CD4-positive, CD25-positive, alpha-beta regulatory T cell (primary cell): ENCODE measurements around the gene HOXB9. TPM values are rescaled to one million over a fixed set of nuclear protein-coding genes. Genes with fewer than 3 reads are reported as not detected.

Experiments
- ATAC-seq, 2 donors: fragments of 150-1000 bp; cut with Tn5 transposase; one replicate each; pipeline ENCODE4 v1.10.0; 2021; ENCODE audit warnings: low read depth in 2 of 2, moderate number of reproducible peaks in 2 of 2, moderate library complexity in 1 of 2
- DNase-seq, 3 donors: peaks; one replicate each; pipeline versions ENCODE4 v3.0.0 to v3.0.0-alpha.2; 2012 to 2022; ENCODE audit warnings: mixed read lengths in 1 of 3
- H3K27ac ChIP-seq: one replicate; pipeline ENCODE4 v1.7.0; 2013; ENCODE audit warnings: mild to moderate bottlenecking, low read length; ENCODE audit not compliant: insufficient read depth, poor library complexity, severe bottlenecking
- H3K27me3 ChIP-seq: one replicate; pipeline ENCODE4 v1.7.0; 2013; ENCODE audit warnings: low read length; ENCODE audit not compliant: control insufficient read depth, insufficient read depth
- H3K36me3 ChIP-seq: one replicate; pipeline ENCODE4 v1.7.0; 2013; ENCODE audit warnings: mild to moderate bottlenecking, low read length, moderate library complexity; ENCODE audit not compliant: control insufficient read depth, insufficient read depth
- H3K4me1 ChIP-seq: 2 replicates; pipeline ENCODE4 v1.7.0; 2013; ENCODE audit warnings: mild to moderate bottlenecking, low read length; ENCODE audit not compliant: insufficient read depth, control insufficient read depth, poor library complexity, severe bottlenecking
- H3K4me3 ChIP-seq: one replicate; pipeline ENCODE4 v1.7.0; 2013; ENCODE audit warnings: low read depth, mild to moderate bottlenecking, low read length, moderate library complexity
- H3K9me3 ChIP-seq, 2 experiments: 1 replicate in 1 of 2; 2 replicates in 1 of 2; pipeline ENCODE4 v1.7.0; 2013; ENCODE audit warnings: low read length in 2 of 2, mild to moderate bottlenecking in 1 of 2, moderate library complexity in 1 of 2; ENCODE audit not compliant: control insufficient read depth in 2 of 2
- H3K27ac Mint-ChIP-seq, 3 donors: one replicate each; pipeline ENCODE4 v1.8.0; 2020 to 2022; ENCODE audit warnings: mild to moderate bottlenecking in 3 of 3, mixed read lengths in 3 of 3, moderate library complexity in 2 of 3
- H3K27me3 Mint-ChIP-seq: one replicate; pipeline ENCODE4 v1.8.0; 2022; ENCODE audit warnings: mild to moderate bottlenecking, mixed read lengths
- H3K36me3 Mint-ChIP-seq: one replicate; pipeline ENCODE4 v1.8.0; 2020; ENCODE audit warnings: mixed read lengths
- H3K4me1 Mint-ChIP-seq, 4 donors: one replicate each; pipeline ENCODE4 v1.8.0; 2020 to 2022; ENCODE audit warnings: mixed read lengths in 4 of 4, mild to moderate bottlenecking in 1 of 4
- H3K4me3 Mint-ChIP-seq, 4 donors: one replicate each; pipeline ENCODE4 v1.8.0; 2020 to 2022; ENCODE audit warnings: mild to moderate bottlenecking in 4 of 4, mixed read lengths in 4 of 4, moderate library complexity in 3 of 4
- H3K9me3 Mint-ChIP-seq, 7 donors: one replicate each; pipeline ENCODE4 v1.8.0; 2020 to 2022; ENCODE audit warnings: mixed read lengths in 7 of 7, mild to moderate bottlenecking in 3 of 7, moderate library complexity in 2 of 7
- polyA plus RNA-seq, 4 donors: library from polyadenylated mRNA; unstranded; fragments of 300-500 nt; fragmentation: Illumina TruSeq; gene quantifications; one replicate each; pipeline ENCODE4 v1.2.3, GENCODE V29; 2021
- total RNA-seq: library from RNA; stranded (reverse); gene quantifications from one replicate; pipeline ENCODE4 v1.2.3, GENCODE V29; 2022

The HOXB9 gene
- total and polyA plus RNA-seq, 5 donors from 2014 or later, result 0.25 TPM; not detected in 4

- H3K36me3 Mint-ChIP-seq, result no peaks in the 10 kb centered on the region
- H3K9me3 ChIP-seq, result no peaks in the 10 kb centered on the region
- H3K4me1 Mint-ChIP-seq, result peaks cover 0 to 50% (median 33%) of the 10 kb centered on the region in 4 donors
- H3K27ac ChIP-seq, result no peak within 1 kb of the TSS
- peaks cover 58% of the 10 kb centered on the region for H3K4me1 ChIP-seq
- H3K4me3 Mint-ChIP-seq, result peak within 1 kb of the TSS; percentile 88 to 97 (median 92)
- ATAC-seq, result peak; percentile 18 to 37
- peaks cover 87% of the 10 kb centered on the region for H3K27me3 Mint-ChIP-seq
- DNase-seq, result peak; percentile 53 to 63 (median 58)
- no peaks in the 10 kb centered on the region for H3K36me3 ChIP-seq
- H3K27me3 ChIP-seq, result peaks cover 20% of the 10 kb centered on the region
- H3K27ac Mint-ChIP-seq, result peak within 1 kb of the TSS in 2 of 3 donors; percentile 83 to 84
- H3K9me3 Mint-ChIP-seq, result peaks cover 0 to 6% (median 0%) of the 10 kb centered on the region in 7 donors
- H3K4me3 ChIP-seq, result peak within 1 kb of the TSS; percentile 90
Observed at GRCh38 chr17:48610282-48611211, 15.6 kb downstream of the HOXB9 start, which contains the start of gene HOXB7. Gene HOXB7 (minus strand): TSS chr17:48611017. CDS start chr17:48610918, 99 bp downstream.

DNA sequence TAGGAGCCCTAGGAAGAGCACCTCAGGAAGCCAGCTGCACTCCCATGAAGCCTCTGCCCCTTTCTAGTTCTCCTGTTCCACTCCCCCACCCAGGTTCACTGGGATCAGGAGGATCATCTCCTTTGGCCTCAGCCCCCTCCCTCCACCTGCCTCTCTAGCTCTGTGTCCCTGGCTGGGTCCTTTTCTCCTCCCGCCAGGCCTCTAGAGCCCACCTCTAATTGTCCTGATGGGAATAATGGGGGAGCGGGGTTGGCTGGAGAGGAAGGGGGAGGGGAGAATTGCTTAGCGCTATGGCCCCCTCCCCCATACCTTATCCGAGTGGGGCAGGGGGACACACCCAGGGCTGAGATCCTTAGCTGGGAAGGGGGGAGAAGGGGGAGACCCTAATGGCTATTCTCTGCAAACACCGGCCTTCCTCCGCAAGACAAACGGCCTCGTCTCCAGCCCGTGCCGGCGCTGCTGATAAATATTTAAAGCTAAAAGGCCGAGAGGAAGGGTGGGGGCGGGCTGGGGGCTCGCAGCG is 16.3 kb downstream of the HOXB9 start:
- H3K4me3 ChIP-seq, result no peak overlapping the region
- H3K36me3 ChIP-seq, result no peaks in the 10 kb centered on the region
- Mint-ChIP-seq H3K27me3 (peaks cover 87% of the 10 kb centered on the region), H3K36me3 (no peaks in the 10 kb centered on the region), H3K27ac (no peak overlapping the region), H3K9me3 (peaks cover 0 to 4% (median 0%) of the 10 kb centered on the region in 7 donors), H3K4me3 (peak overlapping the region; percentile 27 to 93 (median 80)), H3K4me1 (peaks cover 0 to 44% (median 27%) of the 10 kb centered on the region in 4 donors)
- peaks cover 19% of the 10 kb centered on the region for H3K27me3 ChIP-seq
- peaks cover 52% of the 10 kb centered on the region for H3K4me1 ChIP-seq
- H3K9me3 ChIP-seq, result no peaks in the 10 kb centered on the region
- ATAC-seq, result no peak
- DNase-seq, result no peak
- H3K27ac ChIP-seq, result no peak overlapping the region

DNA sequence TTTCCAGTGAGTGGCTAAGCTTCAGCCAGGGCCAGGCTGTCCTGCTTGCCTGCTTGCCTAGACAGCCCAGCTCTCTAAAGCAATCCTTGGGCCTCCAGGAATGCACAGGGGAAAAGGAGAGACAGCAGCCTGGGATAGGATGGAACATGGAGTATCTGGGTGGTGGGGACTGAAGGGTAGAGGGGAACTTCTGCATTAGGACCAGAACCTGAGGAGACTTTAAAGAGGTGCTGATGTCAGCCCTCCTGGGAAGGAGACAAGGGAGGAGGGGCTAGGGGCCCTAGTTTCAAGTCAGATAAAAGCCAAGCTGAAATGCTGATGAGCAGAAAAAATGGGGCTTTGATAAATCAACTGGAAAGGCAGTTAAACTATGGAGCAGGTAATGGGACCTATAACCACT is 17.1 kb downstream of the HOXB9 start:
- ATAC-seq, result no peak
- peaks cover 0 to 41% (median 27%) of the 10 kb centered on the region in 4 donors for H3K4me1 Mint-ChIP-seq
- H3K36me3 ChIP-seq, result no peaks in the 10 kb centered on the region
- H3K4me3 Mint-ChIP-seq, result peak overlapping the region; percentile 27 to 92 (median 62)
- no peak overlapping the region for H3K27ac Mint-ChIP-seq
- H3K27me3 ChIP-seq, result peaks cover 19% of the 10 kb centered on the region
- no peaks in the 10 kb centered on the region for H3K36me3 Mint-ChIP-seq
- H3K27me3 Mint-ChIP-seq, result peaks cover 87% of the 10 kb centered on the region
- H3K4me1 ChIP-seq, result peaks cover 48% of the 10 kb centered on the region
- no peaks in the 10 kb centered on the region for H3K9me3 ChIP-seq
- H3K9me3 Mint-ChIP-seq, result peaks cover 0 to 4% (median 0%) of the 10 kb centered on the region in 7 donors
- no peak overlapping the region for H3K27ac ChIP-seq
- no peak for DNase-seq
- no peak overlapping the region for H3K4me3 ChIP-seq

- H3K4me1 Mint-ChIP-seq, result peaks cover 0 to 39% (median 25%) of the 10 kb centered on the region in 4 donors
- Histone ChIP-seq H3K4me3 (no peak overlapping the region), H3K27ac (no peak overlapping the region), H3K9me3 (no peaks in the 10 kb centered on the region), H3K36me3 (no peaks in the 10 kb centered on the region), H3K4me1 (peaks cover 47% of the 10 kb centered on the region), H3K27me3 (peaks cover 21% of the 10 kb centered on the region)
- H3K9me3 Mint-ChIP-seq, result peaks cover 0 to 2% (median 0%) of the 10 kb centered on the region in 7 donors
- no peaks in the 10 kb centered on the region for H3K36me3 Mint-ChIP-seq
- H3K4me3 Mint-ChIP-seq, result peak overlapping the region in 2 of 4 donors; percentile 27 to 57
- ATAC-seq (no peak), DNase-seq (no peak)
- no peak overlapping the region for H3K27ac Mint-ChIP-seq
- peaks cover 87% of the 10 kb centered on the region for H3K27me3 Mint-ChIP-seq
Observed at GRCh38 chr17:48608494-48608834, 17.7 kb downstream of the HOXB9 start.

DNA sequence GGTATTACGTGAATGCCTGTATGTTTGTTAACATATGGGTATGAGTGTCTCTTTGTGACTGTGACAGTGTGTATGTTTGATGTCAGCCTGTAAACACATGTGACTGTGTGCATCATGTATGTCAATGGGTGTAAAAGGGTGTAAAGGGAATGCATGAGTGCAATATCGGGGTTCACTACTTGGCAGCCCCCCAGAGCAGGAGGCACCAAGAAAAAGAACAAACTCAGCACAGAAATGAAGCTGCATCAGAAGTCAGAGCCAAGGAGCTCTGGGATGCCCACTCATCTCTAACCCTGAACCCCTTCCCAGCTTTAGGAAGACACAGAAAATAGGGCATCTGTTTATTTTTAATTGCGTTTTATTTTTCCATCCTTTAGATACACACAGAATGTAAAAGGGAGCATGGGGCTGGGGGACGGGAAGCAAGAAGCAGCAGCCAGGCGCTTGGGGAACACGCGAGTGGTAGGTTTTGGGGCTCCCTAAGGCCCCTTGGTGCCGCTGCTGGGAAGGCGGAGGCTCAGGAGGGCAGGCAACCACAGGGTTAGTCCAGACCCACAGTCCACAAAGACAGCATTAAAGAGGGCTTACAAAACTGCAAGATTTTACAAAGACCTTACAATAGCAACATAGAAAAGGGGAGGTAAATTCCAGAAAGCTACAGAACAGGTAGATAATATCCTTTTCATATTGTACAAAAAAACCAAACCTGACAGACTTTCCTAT is 19.1 kb downstream of the HOXB9 start:
- Mint-ChIP-seq H3K27me3 (peaks cover 91% of the 10 kb centered on the region), H3K4me3 (peak overlapping the region in 1 of 4 donors; percentile 0), H3K4me1 (peaks cover 6 to 39% (median 22%) of the 10 kb centered on the region in 4 donors), H3K9me3 (peaks cover 0 to 2% (median 0%) of the 10 kb centered on the region in 7 donors), H3K36me3 (no peaks in the 10 kb centered on the region), H3K27ac (no peak overlapping the region)
- ATAC-seq (no peak), DNase-seq (no peak)
- Histone ChIP-seq H3K27ac (no peak overlapping the region), H3K36me3 (no peaks in the 10 kb centered on the region), H3K4me3 (no peak overlapping the region), H3K27me3 (peaks cover 24% of the 10 kb centered on the region), H3K9me3 (no peaks in the 10 kb centered on the region), H3K4me1 (peaks cover 45% of the 10 kb centered on the region)

DNA sequence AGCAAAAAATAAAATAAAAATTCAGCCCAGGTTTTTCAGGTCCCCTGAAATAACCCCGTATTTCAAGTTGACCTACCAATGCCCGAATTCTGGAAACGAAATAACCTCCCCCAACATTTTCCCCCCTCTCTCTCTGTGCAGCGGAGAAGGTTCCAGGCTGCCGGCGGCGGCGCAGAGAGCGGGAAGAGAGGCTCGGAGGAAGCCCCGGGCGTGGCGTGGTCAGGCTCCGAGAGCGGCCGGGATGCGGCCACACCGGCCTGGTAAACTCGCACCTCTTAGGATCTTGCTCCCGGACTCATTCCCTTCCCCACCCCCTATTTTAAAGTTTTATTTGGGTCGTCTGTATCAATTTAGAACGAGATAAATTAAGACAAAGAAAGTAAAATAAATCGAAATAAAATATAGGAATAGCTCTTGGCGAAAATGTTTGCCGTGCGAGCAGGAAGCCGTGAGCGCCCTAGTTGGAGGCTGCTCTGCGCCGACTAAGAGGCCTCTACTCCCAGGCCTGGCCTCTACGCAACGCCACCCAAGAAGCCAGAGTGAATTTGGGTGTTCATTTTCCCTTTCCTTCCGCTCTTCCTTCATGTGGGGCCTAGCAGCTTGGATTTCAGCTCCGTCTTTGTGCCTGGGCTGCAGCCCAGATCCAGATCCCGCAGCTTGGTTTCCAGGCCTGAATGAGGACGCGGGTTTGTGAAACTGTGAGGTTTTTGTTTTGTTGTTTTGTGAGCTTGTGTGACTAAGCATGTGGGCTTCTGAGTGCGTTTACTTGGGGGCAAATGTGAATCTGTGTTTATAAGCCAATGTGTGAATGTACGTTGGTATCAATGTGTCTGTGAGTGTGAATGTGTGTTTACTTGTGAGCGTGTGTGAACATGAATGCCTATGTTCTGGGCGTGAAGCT is 19.9 kb downstream of the HOXB9 start:
- H3K4me1 ChIP-seq, result peaks cover 43% of the 10 kb centered on the region
- DNase-seq (no peak), ATAC-seq (no peak)
- no peaks in the 10 kb centered on the region for H3K36me3 ChIP-seq
- no peaks in the 10 kb centered on the region for H3K36me3 Mint-ChIP-seq
- H3K27ac ChIP-seq, result no peak overlapping the region
- H3K4me3 Mint-ChIP-seq, result peak overlapping the region in 1 of 4 donors; percentile 0
- no peak overlapping the region for H3K4me3 ChIP-seq
- peaks cover 94% of the 10 kb centered on the region for H3K27me3 Mint-ChIP-seq
- peaks cover 5 to 32% (median 18%) of the 10 kb centered on the region in 4 donors for H3K4me1 Mint-ChIP-seq
- no peak overlapping the region for H3K27ac Mint-ChIP-seq
- H3K9me3 ChIP-seq, result no peaks in the 10 kb centered on the region
- peaks cover 31% of the 10 kb centered on the region for H3K27me3 ChIP-seq
- H3K9me3 Mint-ChIP-seq, result peaks cover 0 to under 1% (median 0%) of the 10 kb centered on the region in 7 donors
